ENCODE data around the gene LANCL1.

DNA sequence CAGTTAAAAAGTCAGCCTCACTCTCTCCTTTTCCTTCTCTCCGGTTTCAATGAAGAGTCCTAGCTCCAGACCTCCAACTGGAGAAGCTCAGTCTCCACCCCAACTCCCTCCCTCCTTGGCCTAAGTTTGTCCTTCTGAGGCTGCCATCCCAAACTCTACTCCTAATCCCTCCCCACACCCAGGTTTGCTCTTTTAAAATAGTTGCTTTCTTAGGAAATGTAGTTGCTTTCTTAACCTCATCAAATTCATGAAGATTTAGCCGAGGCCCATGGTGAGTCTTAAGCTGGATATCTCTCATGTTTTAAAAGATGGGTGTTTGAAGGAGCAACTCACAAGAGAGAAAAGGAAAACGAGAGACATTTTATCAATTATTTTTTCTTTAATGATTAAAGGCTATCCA is 937 bp upstream of the LANCL1 start:
- TF ChIP-seq, protein P1, sequence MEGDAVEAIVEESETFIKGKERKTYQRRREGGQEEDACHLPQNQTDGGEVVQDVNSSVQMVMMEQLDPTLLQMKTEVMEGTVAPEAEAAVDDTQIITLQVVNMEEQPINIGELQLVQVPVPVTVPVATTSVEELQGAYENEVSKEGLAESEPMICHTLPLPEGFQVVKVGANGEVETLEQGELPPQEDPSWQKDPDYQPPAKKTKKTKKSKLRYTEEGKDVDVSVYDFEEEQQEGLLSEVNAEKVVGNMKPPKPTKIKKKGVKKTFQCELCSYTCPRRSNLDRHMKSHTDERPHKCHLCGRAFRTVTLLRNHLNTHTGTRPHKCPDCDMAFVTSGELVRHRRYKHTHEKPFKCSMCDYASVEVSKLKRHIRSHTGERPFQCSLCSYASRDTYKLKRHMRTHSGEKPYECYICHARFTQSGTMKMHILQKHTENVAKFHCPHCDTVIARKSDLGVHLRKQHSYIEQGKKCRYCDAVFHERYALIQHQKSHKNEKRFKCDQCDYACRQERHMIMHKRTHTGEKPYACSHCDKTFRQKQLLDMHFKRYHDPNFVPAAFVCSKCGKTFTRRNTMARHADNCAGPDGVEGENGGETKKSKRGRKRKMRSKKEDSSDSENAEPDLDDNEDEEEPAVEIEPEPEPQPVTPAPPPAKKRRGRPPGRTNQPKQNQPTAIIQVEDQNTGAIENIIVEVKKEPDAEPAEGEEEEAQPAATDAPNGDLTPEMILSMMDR (IDR thresholded peaks at IDR 0.05) = no peak
- no peak for TF ChIP-seq POLR2A (IDR thresholded peaks at IDR 0.05)
